NOMO-1 treated with dmso at 0.1 percent for 144 hours (cell line): ENCODE results near the gene RBM23.
A peak's percentile ranks its signal among the peaks of the same experiment; 100 is the strongest.
"Not testable (repeated sequence)": the region's sequence is repeated elsewhere in the genome, so short reads cannot be mapped to it uniquely, and the experiment has no call there.

ENCODE experiments used
- DNase-seq: peaks from one replicate; lab custom pipeline; 2025; ENCODE audit not compliant: unreplicated experiment; lab: John Stamatoyannopoulos, UW

RBM23 gene

DNA sequence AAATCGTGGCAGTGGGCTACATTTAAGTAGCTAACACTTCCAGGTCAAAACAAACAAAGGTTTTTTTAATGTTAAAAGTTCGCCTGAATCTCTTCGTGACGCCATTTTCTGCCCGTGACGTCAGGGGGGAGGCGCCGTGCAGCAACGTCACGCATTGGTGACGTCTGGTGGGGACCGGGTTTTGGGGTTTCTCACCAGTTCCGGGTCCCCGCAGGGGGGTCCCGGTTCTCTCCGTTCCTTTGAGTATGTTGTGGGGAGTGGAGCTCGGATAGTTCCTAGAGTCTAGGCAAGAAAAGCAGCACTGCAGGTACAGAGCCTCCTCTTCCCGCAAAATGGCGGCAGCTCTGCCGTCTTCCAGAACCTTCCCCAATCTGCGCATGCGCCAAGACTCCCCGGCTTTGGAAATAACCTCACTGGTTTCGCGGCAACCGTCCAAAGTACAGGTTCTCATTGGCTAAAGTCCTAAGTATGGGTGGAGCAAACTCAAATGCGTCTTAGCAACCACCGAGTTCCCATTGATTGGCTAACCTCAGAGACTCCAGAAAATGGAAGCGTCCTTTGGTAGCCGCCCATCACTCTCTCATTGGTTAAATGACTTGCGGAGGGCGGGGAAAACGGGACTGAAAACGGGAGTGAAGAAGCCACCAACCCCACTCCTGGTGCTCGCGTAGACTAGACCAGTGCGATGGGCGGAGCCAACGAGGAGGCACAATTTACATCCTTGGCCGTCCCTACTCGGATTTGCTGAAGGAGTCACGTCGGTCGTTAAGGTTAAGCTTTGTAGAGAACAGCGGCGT lies at the start of gene RBM23:
TSS of gene RBM23 (minus strand) at position 346 of the 797 bp plus-strand sequence.
- peak; percentile 98 for DNase-seq

GRCh38 chr14:22966783-22967269 lies 47.9 kb upstream of the RBM23 start:
- DNase-seq: no peak

GRCh38 chr14:22965916-22966782 lies 47.2 kb upstream of the RBM23 start:
- not testable (repeated sequence) for DNase-seq

DNA sequence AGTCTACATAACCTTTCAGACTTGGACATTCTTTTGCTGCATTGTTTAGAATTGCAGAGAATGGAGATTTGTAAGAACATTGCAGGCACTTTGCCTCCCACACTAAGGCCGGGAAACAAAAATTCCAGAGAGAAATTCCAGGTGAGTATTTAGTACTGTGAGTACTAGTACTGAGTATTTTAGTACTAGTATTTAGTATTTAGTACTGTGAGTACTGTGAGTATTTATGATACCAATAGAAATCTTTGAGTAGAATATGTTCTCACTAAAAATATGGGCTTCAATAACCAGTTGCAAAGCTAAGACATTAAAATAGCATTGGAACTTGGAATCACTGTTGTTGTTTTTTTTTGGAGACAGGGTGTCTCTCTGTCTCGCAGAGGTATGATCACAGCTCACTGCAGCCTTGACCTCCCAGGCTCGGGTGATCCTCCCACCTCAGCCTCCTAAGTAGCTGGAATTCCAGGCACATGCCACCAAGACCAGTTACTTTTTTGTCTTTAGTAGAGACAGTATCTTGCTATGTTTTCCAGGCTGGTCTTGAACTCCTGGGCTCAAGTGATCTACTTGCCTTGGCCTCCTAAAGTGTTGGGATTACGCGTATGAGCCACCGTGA lies 43.2 kb upstream of the RBM23 start:
- no peak for DNase-seq

DNA sequence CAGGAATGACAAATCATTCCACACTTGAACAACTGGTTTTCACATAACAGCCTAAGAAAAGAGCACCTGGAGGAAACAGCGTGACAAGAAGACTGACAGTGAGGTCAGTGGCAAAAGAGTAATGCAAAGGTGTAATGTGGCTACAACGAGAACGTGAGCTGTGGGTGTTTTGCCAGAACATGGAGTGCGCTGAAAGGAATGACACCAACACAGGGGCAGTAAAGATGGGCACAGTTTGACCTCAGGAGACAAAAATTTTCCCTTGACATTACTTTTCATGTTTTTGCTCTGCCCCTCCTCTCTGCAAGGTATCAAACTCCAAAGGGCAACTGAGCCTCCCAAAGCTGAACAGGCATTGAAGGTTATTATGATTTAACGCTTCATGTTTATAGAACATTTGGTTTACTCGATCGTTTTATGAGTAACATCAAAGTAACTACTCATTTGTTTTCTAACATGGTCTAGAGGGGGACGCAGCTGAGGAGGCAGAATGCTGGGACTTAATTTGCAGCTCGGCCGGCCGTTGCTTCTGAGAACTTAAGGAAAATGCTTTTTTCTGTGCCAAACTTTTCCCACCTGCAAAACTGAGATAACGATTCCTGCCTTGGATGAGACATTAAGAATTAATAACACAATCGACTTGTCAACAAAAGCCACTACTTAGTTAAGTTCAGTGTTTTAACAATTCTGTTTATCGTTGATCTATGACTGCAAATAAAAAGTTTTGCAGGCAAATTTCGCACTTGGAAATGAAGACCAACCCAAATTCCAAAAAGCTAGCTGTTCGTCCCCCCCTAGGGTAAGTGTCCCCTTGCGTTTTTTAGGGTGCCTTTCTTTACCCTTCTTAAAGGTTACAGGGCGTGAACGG lies 37.0 kb upstream of the RBM23 start:
- no peak for DNase-seq

- no peak for DNase-seq
Measured at GRCh38 chr14:22952418-22952817, 33.5 kb upstream of the RBM23 start.

GRCh38 chr14:22951795-22952194 lies 32.8 kb upstream of the RBM23 start:
- peak; percentile 48 for DNase-seq

- DNase-seq: no peak
Measured at GRCh38 chr14:22945642-22946041, 26.7 kb upstream of the RBM23 start.

DNA sequence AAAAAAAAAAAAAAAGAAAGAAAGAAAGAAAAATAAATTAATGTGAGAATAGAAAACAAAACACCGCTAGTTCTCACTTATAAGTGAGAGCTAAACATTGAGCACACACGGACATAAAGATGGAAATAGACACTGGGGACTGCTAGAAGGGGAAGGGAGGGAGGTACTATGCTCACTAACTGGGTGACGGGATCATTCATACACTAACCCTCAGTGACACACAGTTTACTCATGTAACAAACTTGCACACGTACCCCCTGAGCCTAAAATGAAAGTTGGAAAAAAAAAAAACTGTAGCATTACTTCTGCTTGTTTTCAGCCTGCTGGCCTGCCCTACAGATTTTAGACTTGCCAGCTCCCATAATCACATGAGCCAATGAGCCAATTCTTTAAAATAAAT lies 20.7 kb upstream of the RBM23 start:
- DNase-seq: no peak

GRCh38 chr14:22935156-22935555 lies 16.2 kb upstream of the RBM23 start:
- no peak for DNase-seq

GRCh38 chr14:22932146-22932545 lies 13.2 kb upstream of the RBM23 start:
- no peak for DNase-seq

DNA sequence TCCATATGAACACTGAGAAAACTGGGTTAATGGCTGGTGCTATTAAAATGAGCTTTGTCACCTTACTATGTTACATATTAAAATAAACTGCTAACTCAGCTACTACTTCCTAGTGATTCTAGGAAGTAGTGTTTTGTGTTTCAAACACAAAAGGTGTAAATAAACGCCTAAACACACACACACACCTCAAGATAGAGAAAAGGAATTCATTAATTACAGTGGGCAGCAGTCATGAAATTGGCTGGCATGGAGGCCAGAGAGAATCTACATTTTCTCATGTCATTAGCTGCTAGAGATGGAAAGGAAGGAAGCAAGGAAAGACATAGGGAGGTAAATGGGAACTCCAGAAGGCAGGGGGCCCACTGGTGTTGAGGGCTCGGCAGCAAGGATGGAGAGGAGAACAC lies 11.0 kb upstream of the RBM23 start:
- no peak for DNase-seq

- DNase-seq: peak; percentile 99
Measured at GRCh38 chr14:22929104-22929960, 10.4 kb upstream of the RBM23 start, which contains the start of gene PRMT5. PRMT5 (minus strand) TSS chr14:22929376; CDS start chr14:22929361, 15 bp downstream.

DNA sequence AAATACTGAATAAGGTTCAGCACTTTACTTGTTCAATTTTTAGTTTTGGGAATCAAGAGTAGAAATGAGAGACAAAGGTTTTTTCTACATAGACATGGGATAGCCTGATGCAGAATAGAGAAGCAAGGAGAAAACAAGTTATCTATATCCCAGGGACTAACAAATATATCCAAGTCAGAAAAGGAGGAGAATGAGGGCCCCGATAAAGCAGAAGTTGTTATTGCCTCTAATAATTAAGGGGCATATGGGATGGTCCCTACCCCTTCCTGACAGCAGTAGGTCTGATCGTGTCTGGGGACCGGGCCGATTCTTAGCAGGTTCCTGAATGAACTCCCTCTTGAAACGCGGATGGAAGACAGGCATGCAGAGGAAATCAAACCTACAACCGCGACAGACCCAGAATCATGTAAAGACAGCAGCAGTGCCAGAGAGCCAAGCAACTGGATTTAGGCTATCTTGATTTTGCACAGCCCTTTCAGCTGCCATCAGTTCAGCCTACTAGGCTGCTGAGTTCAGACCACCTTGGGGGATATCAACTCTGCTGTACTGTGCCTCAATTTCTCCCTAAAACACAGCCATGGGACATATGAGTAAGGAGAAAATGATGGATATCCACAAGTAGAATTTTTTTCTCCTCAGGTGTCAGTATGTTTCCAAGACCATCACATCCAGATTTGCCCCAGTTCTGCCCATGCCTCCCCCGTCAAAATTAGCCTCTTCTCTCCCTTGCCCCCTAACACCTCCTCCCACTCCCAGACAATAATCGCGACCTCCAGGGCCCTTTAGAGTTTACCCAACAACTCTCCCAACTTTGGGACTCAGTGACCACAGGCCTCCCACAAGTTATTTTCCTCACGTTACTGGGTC lies 9.5 kb upstream of the RBM23 start:
- no peak for DNase-seq

GRCh38 chr14:22926316-22926715 lies 7.4 kb upstream of the RBM23 start:
- DNase-seq: no peak

- DNase-seq: no peak
Measured at GRCh38 chr14:22925513-22925912, 6.6 kb upstream of the RBM23 start.

- no peak for DNase-seq
Measured at GRCh38 chr14:22923746-22924145, 4.8 kb upstream of the RBM23 start.

- no peak for DNase-seq
Measured at GRCh38 chr14:22922294-22922693, 3.3 kb upstream of the RBM23 start.

- DNase-seq: no peak
Measured at GRCh38 chr14:22920697-22921096, 1.7 kb upstream of the RBM23 start.
